ENCODE results near the gene OPHN1.

- TF ChIP-seq, protein P1, sequence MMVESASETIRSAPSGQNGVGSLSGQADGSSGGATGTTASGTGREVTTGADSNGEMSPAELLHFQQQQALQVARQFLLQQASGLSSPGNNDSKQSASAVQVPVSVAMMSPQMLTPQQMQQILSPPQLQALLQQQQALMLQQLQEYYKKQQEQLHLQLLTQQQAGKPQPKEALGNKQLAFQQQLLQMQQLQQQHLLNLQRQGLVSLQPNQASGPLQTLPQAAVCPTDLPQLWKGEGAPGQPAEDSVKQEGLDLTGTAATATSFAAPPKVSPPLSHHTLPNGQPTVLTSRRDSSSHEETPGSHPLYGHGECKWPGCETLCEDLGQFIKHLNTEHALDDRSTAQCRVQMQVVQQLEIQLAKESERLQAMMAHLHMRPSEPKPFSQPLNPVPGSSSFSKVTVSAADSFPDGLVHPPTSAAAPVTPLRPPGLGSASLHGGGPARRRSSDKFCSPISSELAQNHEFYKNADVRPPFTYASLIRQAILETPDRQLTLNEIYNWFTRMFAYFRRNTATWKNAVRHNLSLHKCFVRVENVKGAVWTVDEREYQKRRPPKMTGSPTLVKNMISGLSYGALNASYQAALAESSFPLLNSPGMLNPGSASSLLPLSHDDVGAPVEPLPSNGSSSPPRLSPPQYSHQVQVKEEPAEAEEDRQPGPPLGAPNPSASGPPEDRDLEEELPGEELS (CRISPR knock-in tag; IDR thresholded peaks at IDR 0.05): no peak
- TF ChIP-seq, protein P2, sequence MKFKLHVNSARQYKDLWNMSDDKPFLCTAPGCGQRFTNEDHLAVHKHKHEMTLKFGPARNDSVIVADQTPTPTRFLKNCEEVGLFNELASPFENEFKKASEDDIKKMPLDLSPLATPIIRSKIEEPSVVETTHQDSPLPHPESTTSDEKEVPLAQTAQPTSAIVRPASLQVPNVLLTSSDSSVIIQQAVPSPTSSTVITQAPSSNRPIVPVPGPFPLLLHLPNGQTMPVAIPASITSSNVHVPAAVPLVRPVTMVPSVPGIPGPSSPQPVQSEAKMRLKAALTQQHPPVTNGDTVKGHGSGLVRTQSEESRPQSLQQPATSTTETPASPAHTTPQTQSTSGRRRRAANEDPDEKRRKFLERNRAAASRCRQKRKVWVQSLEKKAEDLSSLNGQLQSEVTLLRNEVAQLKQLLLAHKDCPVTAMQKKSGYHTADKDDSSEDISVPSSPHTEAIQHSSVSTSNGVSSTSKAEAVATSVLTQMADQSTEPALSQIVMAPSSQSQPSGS (CRISPR knock-in tag; IDR thresholded peaks at IDR 0.05): no peak
- no peak for TF ChIP-seq KMT2B (CRISPR knock-in tag; IDR thresholded peaks at IDR 0.05)
- TF ChIP-seq, protein P3, sequence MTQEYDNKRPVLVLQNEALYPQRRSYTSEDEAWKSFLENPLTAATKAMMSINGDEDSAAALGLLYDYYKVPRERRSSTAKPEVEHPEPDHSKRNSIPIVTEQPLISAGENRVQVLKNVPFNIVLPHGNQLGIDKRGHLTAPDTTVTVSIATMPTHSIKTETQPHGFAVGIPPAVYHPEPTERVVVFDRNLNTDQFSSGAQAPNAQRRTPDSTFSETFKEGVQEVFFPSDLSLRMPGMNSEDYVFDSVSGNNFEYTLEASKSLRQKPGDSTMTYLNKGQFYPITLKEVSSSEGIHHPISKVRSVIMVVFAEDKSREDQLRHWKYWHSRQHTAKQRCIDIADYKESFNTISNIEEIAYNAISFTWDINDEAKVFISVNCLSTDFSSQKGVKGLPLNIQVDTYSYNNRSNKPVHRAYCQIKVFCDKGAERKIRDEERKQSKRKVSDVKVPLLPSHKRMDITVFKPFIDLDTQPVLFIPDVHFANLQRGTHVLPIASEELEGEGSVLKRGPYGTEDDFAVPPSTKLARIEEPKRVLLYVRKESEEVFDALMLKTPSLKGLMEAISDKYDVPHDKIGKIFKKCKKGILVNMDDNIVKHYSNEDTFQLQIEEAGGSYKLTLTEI (CRISPR knock-in tag; conservative IDR thresholded peaks at IDR 0.05): no peak
- TF ChIP-seq MYPOP (CRISPR knock-in tag; IDR thresholded peaks at IDR 0.05): no peak
- no peak for TF ChIP-seq RAD51 (IDR thresholded peaks at IDR 0.05; ENCODE audit: borderline replicate concordance)
- TF ChIP-seq POLR2A (IDR thresholded peaks at IDR 0.05; ENCODE audit: insufficient read depth in 1 of 2, low read depth in 2 of 2, low read length in 2 of 2): no peak
- no peak for TF ChIP-seq EZH2 (conservative IDR thresholded peaks at IDR 0.05; ENCODE audit: low read depth, low read length)
- no peak for TF ChIP-seq HDAC2 (CRISPR knock-in tag; IDR thresholded peaks at IDR 0.05)
- TF ChIP-seq ZNF207 (IDR thresholded peaks at IDR 0.05; ENCODE audit: borderline replicate concordance): no peak
- TF ChIP-seq TFE3 (CRISPR knock-in tag; IDR thresholded peaks at IDR 0.05): no peak
- no peak for TF ChIP-seq GLMP (CRISPR knock-in tag; IDR thresholded peaks at IDR 0.05; ENCODE audit: borderline replicate concordance)
Observed at GRCh38 chrX:68179355-68179754, 253.9 kb downstream of the OPHN1 start.

Data from HepG2 (cell line).